ENCODE results near the gene SEPTIN5. TPM values are rescaled to one million over a fixed set of nuclear protein-coding genes. Genes with fewer than 3 reads are reported as not detected.

SEPTIN5 gene
- total RNA-seq, 1 donor from 2014 or later: 32.0 TPM

- Mint-ChIP-seq H3K27me3 (peaks cover 55% of the 10 kb centered on the region), H3K4me3 (ENCODE audit: low read depth) (no peak overlapping the region), H3K27ac (no peak overlapping the region), H3K9me3 (ENCODE audit: low read depth) (no peaks in the 10 kb centered on the region), H3K36me3 (ENCODE audit: insufficient read depth) (no peaks in the 10 kb centered on the region), H3K4me1 (ENCODE audit: low read depth) (peaks cover 9% of the 10 kb centered on the region)
- DNase-seq (ENCODE audit: low spot score, unreplicated experiment): no peak
- TF ChIP-seq CTCF (IDR thresholded peaks at IDR 0.05; ENCODE audit: unreplicated experiment): no peak
Measured at GRCh38 chr22:19753996-19754700, 39.8 kb downstream of the SEPTIN5 start.

- Mint-ChIP-seq H3K4me3 (ENCODE audit: low read depth) (no peak overlapping the region), H3K4me1 (ENCODE audit: low read depth) (peaks cover 9% of the 10 kb centered on the region), H3K36me3 (ENCODE audit: insufficient read depth) (no peaks in the 10 kb centered on the region), H3K9me3 (ENCODE audit: low read depth) (no peaks in the 10 kb centered on the region), H3K27me3 (peaks cover 60% of the 10 kb centered on the region), H3K27ac (no peak overlapping the region)
- no peak for TF ChIP-seq CTCF (IDR thresholded peaks at IDR 0.05; ENCODE audit: unreplicated experiment)
- DNase-seq (ENCODE audit: low spot score, unreplicated experiment): no peak
Measured at GRCh38 chr22:19754701-19755144, 40.4 kb downstream of the SEPTIN5 start.

- no peak for TF ChIP-seq CTCF (IDR thresholded peaks at IDR 0.05; ENCODE audit: unreplicated experiment)
- peaks cover 13% of the 10 kb centered on the region for H3K4me1 Mint-ChIP-seq (ENCODE audit: low read depth)
- DNase-seq (ENCODE audit: low spot score, unreplicated experiment): no peak
- no peak overlapping the region for H3K4me3 Mint-ChIP-seq (ENCODE audit: low read depth)
- no peaks in the 10 kb centered on the region for H3K9me3 Mint-ChIP-seq (ENCODE audit: low read depth)
- no peaks in the 10 kb centered on the region for H3K36me3 Mint-ChIP-seq (ENCODE audit: insufficient read depth)
- H3K27ac Mint-ChIP-seq: no peak overlapping the region
- peaks cover 65% of the 10 kb centered on the region for H3K27me3 Mint-ChIP-seq
Measured at GRCh38 chr22:19755145-19755710, 40.9 kb downstream of the SEPTIN5 start.

- Mint-ChIP-seq H3K4me1 (ENCODE audit: low read depth) (peaks cover 12% of the 10 kb centered on the region), H3K27me3 (peaks cover 67% of the 10 kb centered on the region), H3K4me3 (ENCODE audit: low read depth) (no peak overlapping the region), H3K9me3 (ENCODE audit: low read depth) (no peaks in the 10 kb centered on the region), H3K27ac (no peak overlapping the region), H3K36me3 (ENCODE audit: insufficient read depth) (no peaks in the 10 kb centered on the region)
- DNase-seq (ENCODE audit: low spot score, unreplicated experiment): no peak
- TF ChIP-seq CTCF (IDR thresholded peaks at IDR 0.05; ENCODE audit: unreplicated experiment): no peak
Measured at GRCh38 chr22:19755722-19756287, 41.5 kb downstream of the SEPTIN5 start.

- Mint-ChIP-seq H3K27ac (no peak overlapping the region), H3K27me3 (peaks cover 68% of the 10 kb centered on the region)
- DNase-seq (ENCODE audit: low spot score, unreplicated experiment): peak; percentile 53
Measured at GRCh38 chr22:19756288-19757128, 42.2 kb downstream of the SEPTIN5 start.

More at GRCh38 chr22:19756288-19757128, 42.2 kb downstream of the SEPTIN5 start:
- no peak overlapping the region for H3K4me3 Mint-ChIP-seq (ENCODE audit: low read depth)
- H3K4me1 Mint-ChIP-seq (ENCODE audit: low read depth): peaks cover 7% of the 10 kb centered on the region
- H3K36me3 Mint-ChIP-seq (ENCODE audit: insufficient read depth): no peaks in the 10 kb centered on the region
- peak; percentile 56 for TF ChIP-seq CTCF (IDR thresholded peaks at IDR 0.05; ENCODE audit: unreplicated experiment)
- no peaks in the 10 kb centered on the region for H3K9me3 Mint-ChIP-seq (ENCODE audit: low read depth)

Measured in progenitor cell of endocrine pancreas (in vitro differentiated cells).